COLO829 (cell line): ENCODE data around the gene MGAT1.
A peak's percentile ranks its signal among the peaks of the same experiment; 100 is the strongest.
"Not testable (repeated sequence)": the region's sequence is repeated elsewhere in the genome, so short reads cannot be mapped to it uniquely, and the experiment has no call there.

Source experiments
- DNase-seq: peaks from one replicate; pipeline ENCODE4 v3.0.0; 2012; ENCODE audit warnings: low spot score

MGAT1 gene

GRCh38 chr5:180785121-180785781 is 17.4 kb downstream of the MGAT1 start:
- DNase-seq: no peak

GRCh38 chr5:180784497-180785097 is 18.0 kb downstream of the MGAT1 start:
- DNase-seq: peak; percentile 47

- DNase-seq: no peak
These were observed 19.1 kb downstream of the MGAT1 start for GRCh38 chr5:180783340-180784052.

- no peak for DNase-seq
These were observed 19.9 kb downstream of the MGAT1 start for GRCh38 chr5:180782748-180783147.

- DNase-seq: not testable (repeated sequence)
These were observed 20.7 kb downstream of the MGAT1 start for GRCh38 chr5:180781900-180782326.

- DNase-seq: no peak
These were observed 22.5 kb downstream of the MGAT1 start for GRCh38 chr5:180779985-180780610.

- no peak for DNase-seq
These were observed 25.1 kb downstream of the MGAT1 start for GRCh38 chr5:180777475-180777874.

- no peak for DNase-seq
These were observed 26.2 kb downstream of the MGAT1 start for GRCh38 chr5:180776376-180776775.

- no peak for DNase-seq
These were observed 27.0 kb downstream of the MGAT1 start for GRCh38 chr5:180775624-180776023.

- DNase-seq: no peak
These were observed 30.8 kb downstream of the MGAT1 start for GRCh38 chr5:180771839-180772238.

GRCh38 chr5:180769821-180770220 is 32.8 kb downstream of the MGAT1 start:
- no peak for DNase-seq

GRCh38 chr5:180755601-180756000 is 47.0 kb downstream of the MGAT1 start:
- no peak for DNase-seq

GRCh38 chr5:180744253-180744652 is 58.4 kb downstream of the MGAT1 start:
- DNase-seq: no peak

- DNase-seq: no peak
These were observed 59.9 kb downstream of the MGAT1 start for GRCh38 chr5:180742727-180743126.

GRCh38 chr5:180740953-180741352 is 61.7 kb downstream of the MGAT1 start:
- not testable (repeated sequence) for DNase-seq

GRCh38 chr5:180739958-180740357 is 62.6 kb downstream of the MGAT1 start, which contains the start of gene OR2Y1:
TSS of gene OR2Y1 (minus strand) at chr5:180740058. CDS start at chr5:180740058, 0 bp downstream.
- no peak for DNase-seq

- no peak for DNase-seq
These were observed 63.3 kb downstream of the MGAT1 start for GRCh38 chr5:180739271-180739670.

- DNase-seq: no peak
These were observed 66.1 kb downstream of the MGAT1 start for GRCh38 chr5:180736536-180736935.
